ENCODE measurements around the gene CCDC85A. TPM values are rescaled to one million over a fixed set of nuclear protein-coding genes. Genes with fewer than 3 reads are reported as not detected.

The CCDC85A gene
- polyA plus RNA-seq, 1 donor = 6.1 TPM

DNA sequence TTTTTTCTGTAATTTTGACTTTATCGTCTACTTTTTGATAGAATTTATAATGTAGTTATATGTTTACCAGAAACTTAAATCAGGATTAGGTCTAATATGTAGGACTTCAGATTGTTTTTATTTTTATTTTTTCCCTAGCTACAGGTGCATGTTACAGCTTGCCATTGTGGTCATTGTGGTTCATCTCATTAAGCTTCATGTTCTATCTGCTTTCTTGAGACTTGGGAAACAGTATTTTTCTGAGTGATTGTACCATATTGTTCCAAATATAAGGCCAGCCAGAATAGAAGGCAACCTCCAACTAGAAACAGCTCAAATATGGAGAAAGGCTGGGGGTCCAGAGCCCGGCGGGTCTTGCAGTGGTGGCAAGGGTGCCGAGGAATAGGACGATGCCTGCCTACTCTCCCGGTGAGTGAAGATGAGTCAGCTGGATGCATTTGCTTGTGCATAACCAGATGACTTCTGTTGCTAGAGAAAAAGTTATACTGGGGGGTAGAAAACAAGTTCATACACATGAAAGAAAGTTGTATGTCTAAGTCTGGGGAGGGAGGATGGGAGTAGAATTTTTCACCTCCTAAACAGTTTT lies 188.4 kb downstream of the CCDC85A start:
- DNase-seq = no peak

DNA sequence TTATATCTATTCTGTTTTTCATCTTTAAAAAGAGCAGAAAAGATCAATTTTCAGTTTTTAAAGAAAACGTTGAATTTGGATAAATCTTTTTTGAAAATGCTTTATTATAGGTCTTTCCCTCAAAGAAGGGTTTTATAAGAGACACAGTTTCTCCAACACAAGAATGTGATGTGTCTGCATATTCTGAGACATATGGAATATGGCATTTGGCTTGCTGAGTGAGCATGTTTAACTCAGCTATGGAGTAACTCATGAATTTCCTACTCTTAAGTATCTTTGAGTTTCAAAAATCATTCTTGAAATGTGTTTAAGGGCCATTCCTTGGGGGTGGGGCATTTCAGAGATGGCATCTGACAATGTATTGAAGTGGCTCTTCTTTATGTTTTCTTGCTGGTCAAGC lies 191.5 kb downstream of the CCDC85A start:
- DNase-seq = no peak

DNA sequence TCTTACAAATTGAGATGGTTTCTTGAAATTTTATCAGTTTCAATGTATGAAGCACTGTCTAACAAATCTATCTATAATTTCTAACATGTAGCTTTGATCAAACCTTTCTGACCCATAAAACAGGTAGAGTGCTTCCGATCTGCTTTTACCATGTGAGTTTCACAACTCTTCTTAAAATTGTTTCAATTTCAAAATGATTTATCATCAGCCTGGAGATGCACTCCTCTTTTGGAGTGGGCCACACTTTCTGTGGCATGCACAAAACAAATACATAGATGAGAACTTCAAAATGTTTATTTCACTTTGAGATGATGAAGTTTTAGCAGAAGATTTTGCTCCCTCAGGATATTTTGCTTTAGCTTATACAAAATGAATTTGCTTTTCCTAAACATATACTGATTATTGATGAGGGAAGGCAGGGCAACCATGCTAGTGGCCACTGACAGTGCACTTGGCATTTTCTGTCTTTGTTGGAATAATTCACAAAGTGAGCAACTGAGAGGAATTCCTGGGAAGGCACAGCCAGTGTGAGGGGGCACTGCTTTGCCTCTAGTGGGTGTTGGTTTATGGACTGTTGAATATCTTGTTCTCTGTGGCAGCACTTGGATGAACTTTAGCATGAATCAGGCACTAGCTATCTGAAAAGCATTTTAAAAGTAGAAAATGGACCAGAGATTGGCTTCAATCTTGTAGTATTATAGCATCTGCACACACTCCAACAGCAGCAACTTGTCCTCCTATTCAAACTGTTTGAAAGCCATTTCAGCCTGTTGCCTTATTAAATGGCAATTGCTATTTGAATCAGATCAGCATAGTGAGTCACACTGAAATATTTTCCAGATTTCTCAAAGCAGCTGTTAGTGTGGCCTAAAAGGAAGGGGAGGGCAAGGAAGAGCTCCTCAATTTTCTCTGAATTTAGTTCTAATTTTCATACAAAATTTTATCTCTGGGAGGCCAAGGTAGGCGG lies 193.2 kb downstream of the CCDC85A start:
- DNase-seq = peak; percentile 3

DNA sequence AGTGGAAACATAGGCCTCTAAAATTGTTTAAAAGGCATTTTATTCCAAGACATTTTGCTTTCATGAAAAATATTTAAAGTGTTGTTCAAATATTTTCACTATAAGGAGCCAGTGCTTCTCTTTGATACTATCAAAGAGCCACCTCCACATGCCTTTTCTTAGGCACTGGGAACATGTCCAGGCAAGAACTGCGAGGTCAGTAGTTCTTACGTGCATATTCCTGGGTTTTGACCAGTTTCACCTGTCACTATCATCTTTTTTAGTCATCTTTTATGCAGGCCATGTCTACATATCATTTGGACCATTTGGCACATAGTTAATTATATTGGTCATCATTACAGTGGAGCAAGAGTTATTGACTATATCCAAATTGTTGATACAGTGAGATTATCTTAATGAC lies 195.3 kb downstream of the CCDC85A start:
- no peak for DNase-seq

DNA sequence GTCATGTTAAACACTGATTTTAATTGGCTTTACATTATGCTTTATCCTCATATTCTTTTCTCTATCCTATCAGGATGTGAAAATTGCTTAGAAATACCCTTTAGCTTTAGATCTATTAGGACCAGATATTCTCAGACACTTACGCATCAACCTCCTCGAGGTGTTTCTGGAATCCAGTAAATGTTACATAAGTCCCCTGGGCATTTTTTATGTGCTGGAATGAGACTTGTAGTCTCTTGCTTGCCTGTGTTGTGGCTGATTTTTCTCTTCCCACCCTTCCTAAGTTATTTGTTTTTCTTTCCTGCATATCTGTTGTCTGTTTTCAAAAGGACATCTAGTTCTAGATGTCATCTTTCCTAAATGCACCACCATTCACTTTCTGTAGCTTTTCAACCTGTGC lies 197.1 kb downstream of the CCDC85A start:
- no peak for DNase-seq

DNA sequence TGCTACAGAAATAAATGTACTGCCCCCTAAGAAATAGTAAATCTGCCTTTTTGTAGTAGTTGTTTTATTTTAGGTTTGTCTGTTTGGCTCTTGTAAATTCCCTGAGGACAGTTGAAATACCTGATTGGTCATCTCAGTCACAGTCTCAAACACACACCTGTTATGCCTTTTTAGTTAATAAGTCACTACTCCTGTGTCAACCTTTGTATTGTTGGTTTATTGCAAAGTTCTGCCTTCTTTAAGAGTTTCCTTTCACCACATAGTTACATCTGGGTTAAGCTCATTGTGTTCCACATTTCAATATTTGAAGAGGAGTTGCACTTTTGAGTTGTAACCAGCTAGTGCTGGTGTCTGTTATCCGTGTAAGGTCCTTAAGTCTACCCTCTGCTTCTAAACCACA lies 198.7 kb downstream of the CCDC85A start:
- no peak for DNase-seq

DNA sequence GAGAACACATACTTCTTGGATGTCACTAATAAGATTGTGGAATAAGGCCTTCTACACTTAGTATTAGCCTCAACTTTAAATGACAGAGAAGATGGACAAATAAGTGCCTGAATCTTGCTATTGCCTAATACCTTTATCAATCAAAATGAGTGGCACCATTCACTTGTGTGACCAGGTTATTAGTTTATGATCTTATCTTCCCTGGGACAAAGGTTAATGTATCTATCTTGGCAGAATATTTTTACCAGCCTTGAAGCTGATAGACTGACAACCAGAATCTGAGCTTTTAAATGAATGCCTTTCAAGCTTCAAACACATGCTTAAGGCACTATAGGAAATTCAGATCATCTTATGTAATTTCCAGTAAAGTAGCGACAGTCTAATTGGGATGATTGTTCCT lies 202.9 kb downstream of the CCDC85A start:
- no peak for DNase-seq

DNA sequence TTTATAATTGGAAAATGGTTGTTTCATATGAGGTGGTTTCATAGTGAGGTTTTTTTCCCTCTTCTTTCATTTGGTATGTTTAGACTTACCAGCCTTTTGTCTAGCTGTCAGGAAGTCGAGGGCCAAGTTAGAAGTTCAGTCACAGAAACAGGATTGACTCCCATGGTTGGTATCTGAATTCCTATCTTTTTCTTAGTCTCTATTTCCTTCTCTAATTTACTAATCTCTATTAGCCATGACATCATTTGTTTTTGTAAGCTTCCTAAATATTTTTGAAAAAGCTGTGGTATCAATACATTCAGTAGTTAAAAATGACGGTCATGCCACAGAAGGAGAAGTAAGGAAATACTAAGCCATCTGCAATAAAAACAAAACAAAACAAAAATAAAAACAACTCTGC lies 206.9 kb downstream of the CCDC85A start:
- no peak for DNase-seq

DNA sequence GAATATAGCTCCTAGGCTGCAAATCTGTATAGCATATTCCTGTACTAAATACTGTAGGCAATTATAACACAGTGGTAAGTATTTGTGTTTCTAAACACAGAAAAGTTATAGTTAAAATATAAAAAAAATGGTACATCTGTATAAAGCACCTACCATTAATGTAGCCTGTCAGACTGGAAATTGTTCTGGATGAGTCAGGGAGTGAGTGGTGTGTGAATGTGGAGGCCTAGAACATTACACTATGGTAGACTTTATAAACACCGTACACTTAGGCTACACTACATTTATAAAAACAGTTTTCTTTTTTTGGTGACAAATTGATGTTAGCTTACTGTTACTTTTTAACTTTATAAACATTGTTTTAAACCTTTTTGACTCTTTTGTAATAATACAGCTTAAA lies 226.3 kb downstream of the CCDC85A start:
- DNase-seq = no peak

DNA sequence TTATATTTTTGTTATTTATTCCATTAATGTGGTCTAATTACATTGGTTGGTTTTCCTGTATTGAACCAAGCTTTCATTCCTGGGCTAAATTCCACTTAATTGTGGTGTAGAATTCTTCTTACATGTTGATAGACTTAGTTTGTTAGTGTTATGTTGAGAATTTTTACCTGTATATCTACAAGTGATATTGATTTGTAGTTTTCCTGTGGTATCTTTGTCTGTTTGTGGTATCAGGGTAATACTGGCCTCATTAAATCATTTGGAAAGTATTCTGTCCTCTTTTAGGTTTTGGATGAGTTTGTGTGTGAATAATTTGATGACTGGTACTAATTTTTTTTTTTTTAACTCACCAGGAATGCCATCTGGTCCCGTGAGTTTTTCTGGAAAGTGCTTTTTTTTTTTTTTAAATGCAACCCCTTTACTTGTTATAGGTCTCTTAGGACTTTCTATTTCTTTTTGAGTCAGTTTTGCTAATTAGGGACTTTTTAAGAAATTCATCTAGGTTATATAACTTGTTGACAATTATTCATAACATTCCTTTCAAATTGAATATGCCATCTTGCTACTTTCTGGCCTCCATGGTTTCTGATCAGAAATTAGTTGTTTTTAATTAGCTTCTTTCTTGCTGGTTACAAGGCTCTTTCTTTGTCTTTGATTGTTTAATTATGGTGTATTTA lies 232.8 kb downstream of the CCDC85A start:
- DNase-seq = no peak

Data from hindlimb muscle (tissue), 1 donor.